HG03460 (cell line): ENCODE measurements around the gene CALD1.
A peak's percentile ranks its signal among the peaks of the same experiment; 100 is the strongest.

ENCODE experiments used
- ATAC-seq: cut with Tn5 transposase; IDR thresholded peaks from one replicate; pipeline ENCODE4 v1.9.1; 2021; ENCODE audit not compliant: unreplicated experiment

The CALD1 gene

GRCh38 chr7:134891696-134892678, 112.6 kb downstream of the CALD1 start:
- ATAC-seq = no peak

DNA sequence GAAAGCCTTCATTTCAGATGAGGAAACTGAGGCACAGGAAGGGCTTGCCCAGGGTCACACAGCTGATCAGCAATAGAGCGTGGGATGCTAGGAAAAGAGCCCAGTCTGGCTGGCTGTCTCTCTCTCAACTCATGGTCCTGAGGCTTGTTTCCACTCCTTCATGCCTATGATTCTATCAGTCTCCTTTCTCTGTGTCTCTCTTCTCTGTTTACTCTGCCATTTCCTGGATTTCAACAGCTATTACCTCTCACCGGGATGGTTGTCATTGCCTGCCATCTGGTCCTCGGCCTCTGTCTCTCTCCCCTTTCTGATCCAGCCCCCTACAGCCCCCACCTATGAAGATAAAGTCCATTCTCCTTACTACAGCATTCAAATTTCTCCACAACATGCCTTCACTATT, 113.5 kb downstream of the CALD1 start:
- ATAC-seq = no peak

- no peak for ATAC-seq
Measured at GRCh38 chr7:134893920-134894319, 114.5 kb downstream of the CALD1 start.

- ATAC-seq = no peak
Measured at GRCh38 chr7:134894928-134895327, 115.5 kb downstream of the CALD1 start.

DNA sequence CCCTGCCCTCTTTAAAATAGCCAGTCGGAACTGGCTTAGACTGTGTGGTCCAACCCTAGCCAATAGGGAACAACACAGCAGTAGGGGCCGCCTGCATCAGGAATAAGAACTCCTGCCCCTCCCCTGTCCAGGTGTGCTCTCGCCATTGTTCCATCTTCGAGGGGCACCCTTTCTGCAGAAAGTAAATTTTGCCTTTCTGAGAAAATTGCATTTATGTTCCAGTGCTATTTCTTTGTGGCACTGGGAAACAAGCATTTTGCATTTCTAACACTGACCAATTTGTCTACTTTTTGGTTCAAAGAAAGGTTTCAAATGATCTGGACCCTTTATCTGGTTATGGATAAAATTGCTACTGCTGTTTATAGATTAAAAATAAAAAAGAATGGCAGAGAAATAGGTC, 116.6 kb downstream of the CALD1 start:
- ATAC-seq = no peak

- no peak for ATAC-seq
Measured at GRCh38 chr7:134897936-134898335, 118.5 kb downstream of the CALD1 start.

GRCh38 chr7:134899729-134900128, 120.3 kb downstream of the CALD1 start:
- no peak for ATAC-seq

- peak; percentile 91 for ATAC-seq
Measured at GRCh38 chr7:134900166-134900982, 120.9 kb downstream of the CALD1 start.

- ATAC-seq = no peak
Measured at GRCh38 chr7:134901389-134902020, 122.1 kb downstream of the CALD1 start.

DNA sequence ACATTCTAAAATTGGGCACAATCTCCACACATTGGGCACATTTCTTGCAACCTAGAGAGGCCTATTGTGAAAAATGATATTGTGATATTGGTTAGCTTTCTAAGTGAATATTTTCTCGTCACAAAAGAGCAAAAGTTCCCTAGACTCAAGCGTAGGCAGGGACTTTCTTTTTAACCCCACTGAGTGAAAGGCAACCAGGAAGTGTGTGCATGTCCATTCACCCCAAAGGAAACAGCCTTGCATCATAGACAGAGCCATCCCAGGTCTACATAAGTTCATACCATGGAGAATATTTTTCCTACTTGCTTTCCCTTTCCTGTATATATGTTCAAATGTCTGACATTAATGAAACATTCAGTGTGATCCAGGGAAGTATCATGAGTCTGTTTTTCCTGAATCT, 122.6 kb downstream of the CALD1 start:
- no peak for ATAC-seq

DNA sequence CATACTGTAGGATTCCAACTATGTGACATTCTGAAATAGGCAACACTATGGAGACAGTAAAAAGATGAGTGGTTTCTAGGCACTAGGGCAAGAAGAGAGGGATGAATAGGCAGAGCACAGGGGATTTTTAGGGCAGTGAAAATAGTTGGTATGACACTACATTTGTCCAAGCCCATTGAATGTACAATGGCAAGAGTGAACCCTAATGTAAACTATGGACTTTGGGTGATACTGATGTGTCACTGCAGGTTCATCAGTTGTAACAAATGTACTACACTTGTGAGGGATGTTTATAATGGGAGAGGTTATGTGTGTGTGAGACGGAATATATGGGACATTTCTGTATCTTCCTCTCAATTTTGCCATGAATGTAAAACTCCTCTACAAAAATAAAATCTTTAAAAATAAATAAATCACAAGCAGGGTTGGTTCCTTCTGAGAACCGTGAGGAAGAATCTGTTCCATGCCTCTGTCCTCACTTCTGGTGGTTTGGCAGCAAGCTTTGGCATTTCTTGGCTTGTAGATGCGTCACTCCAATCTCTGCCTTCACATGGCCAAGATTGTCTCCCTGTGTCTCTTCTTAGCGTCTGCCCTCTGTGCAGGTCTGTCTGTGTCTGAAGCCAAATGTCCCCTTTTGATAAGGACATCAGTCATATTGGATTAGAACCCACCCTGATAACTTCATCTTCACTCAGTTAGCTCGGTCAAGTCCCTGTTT, 123.8 kb downstream of the CALD1 start:
- ATAC-seq = no peak

- ATAC-seq = no peak
Measured at GRCh38 chr7:134905375-134905774, 125.9 kb downstream of the CALD1 start.

GRCh38 chr7:134907000-134907399, 127.6 kb downstream of the CALD1 start:
- no peak for ATAC-seq

GRCh38 chr7:134907639-134908038, 128.2 kb downstream of the CALD1 start:
- no peak for ATAC-seq

DNA sequence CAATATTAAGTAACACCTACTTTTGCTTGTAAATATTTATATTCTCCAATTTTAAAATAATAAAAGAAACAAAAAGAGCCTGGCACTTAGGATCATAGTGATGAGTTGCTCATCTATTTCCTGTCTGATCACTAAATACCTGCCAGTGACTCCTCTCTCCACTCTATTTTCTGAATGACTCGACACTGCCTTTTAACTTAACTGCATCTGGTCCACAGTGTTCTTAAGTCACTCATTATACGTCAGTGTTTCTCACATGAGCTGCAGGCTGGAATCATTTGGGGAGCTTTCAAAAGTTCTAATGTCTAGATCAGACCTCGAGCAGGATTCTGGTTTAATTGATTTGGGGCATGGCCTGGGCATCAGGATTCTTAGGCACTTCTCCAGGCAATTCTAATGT, 128.9 kb downstream of the CALD1 start:
- ATAC-seq = no peak

DNA sequence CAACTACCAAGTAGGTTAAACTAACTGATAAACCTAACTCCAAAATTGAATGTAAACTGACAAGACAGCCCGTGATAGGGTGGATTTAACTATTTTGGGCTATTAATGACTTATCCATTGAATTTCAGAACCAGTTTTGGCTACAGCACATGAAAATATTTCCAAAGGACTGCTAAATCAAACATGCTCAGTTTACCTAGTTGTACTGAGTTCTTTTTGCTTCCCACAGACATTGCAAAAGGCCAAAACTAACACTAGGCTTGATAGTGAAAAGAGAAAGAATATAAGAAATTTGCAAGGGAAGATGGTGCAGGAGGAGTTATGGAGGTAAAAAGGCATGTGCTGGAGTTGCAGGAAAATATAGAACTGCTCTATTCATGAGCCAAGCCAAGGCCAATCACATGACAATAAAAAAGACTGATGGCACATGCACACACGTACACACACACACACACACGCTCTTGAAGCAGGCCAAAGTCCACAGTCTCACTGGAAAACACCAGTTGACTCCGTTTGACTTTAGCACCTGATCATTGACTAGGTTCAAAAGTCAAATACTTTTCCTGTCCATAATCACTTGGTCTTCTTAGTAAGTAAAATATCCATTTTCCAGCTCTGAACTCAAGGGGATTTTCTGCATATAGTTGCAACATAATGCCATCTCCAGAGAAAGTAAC, 130.9 kb downstream of the CALD1 start:
- ATAC-seq = no peak

GRCh38 chr7:134910968-134911367, 131.5 kb downstream of the CALD1 start:
- no peak for ATAC-seq

GRCh38 chr7:134916171-134916883, 136.9 kb downstream of the CALD1 start:
- no peak for ATAC-seq

DNA sequence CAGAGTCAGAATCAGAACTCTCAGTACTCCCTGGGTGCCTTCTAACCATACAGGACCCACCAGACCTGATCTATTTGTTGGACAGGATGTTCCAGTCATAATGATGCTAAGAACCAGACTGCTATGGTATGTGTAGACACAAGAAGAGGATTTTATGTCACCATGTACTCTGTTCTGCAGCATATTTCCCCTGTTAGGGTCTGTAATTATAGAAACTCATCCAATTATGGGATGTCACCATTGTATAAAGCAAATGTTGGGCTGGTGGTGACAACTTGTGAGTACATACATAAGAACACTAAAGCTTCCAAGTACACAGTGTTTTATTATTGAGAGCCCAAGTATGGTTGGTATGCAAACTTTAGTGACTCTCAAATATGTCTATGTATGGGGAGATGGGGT, 139.8 kb downstream of the CALD1 start:
- ATAC-seq = peak; percentile 64
